Gastrocnemius medialis (tissue), 4 donors: ENCODE data around the gene THY1. TPM values are rescaled to one million over a fixed set of nuclear protein-coding genes. Genes with fewer than 3 reads are reported as not detected.

Experiments used
- total RNA-seq, 4 donors: library from RNA; depleted of rRNA; stranded (reverse); fragments of >200 nt; gene quantifications; one replicate each; pipeline versions ENCODE4 v1.1.0 to v1.2.3, GENCODE V29; 2016

Gene THY1
- total RNA-seq, 4 donors from 2014 or later = 0.22 to 0.70 (median 0.36) TPM; not detected in 1

Other genes starting within 250 kb of the THY1 start
- gene NHERF4, start 237.7 kb downstream of the THY1 start, total RNA-seq = under 1 TPM in 1 of 4 donors, not detected in 3; 0.46 TPM
- 1 to 10 TPM; 3.0 to 6.7 (median 4.5) TPM for gene CBL, start 216.8 kb downstream of the THY1 start, total RNA-seq
- gene MCAM, start 106.0 kb downstream of the THY1 start, total RNA-seq = 100 to 1,000 TPM in 3 of 4 donors, 10 to 100 TPM in 1; 22.6 to 193 (median 123) TPM
- gene RNF26, start 88.6 kb downstream of the THY1 start, total RNA-seq = 1 to 10 TPM; 3.8 to 5.1 (median 4.7) TPM
- gene C1QTNF5, start 82.3 kb downstream of the THY1 start, total RNA-seq = 10 to 100 TPM in 1 of 4 donors, 1 to 10 TPM in 3; 4.0 to 16.0 (median 6.0) TPM
- not detected for gene MFRP, start 76.5 kb downstream of the THY1 start, total RNA-seq
- 100 to 1,000 TPM in 1 of 4 donors, 10 to 100 TPM in 3; 19.4 to 105 (median 46.0) TPM for gene USP2, start 41.5 kb downstream of the THY1 start, total RNA-seq